Right cardiac atrium (tissue), 5 donors: ENCODE data around the gene DUSP5. TPM values are rescaled to one million over a fixed set of nuclear protein-coding genes. Genes with fewer than 3 reads are reported as not detected.

Source experiments
- ATAC-seq, 2 donors: fragments of 200-7000 bp; cut with Tn5 transposase; one replicate each; pipeline versions ENCODE4 v1.8.0 to v1.9.1; 2020; ENCODE audit warnings: moderate library complexity in 2 of 2, mild to moderate bottlenecking in 1 of 2
- DNase-seq, 3 donors: peaks; one replicate each; pipeline ENCODE4 v3.0.0-alpha.2; 2020
- H3K27ac ChIP-seq: one replicate; pipeline ENCODE4 v1.5.1; 2013; ENCODE audit warnings: mild to moderate bottlenecking, low read length, control low read depth, moderate library complexity
- H3K27me3 ChIP-seq: one replicate; pipeline ENCODE4 v1.6.1; 2013; ENCODE audit not compliant: control insufficient read depth, insufficient read depth
- H3K4me1 ChIP-seq: one replicate; pipeline ENCODE4 v1.6.1; 2013; ENCODE audit warnings: low read length; ENCODE audit not compliant: control insufficient read depth, insufficient read depth
- H3K4me3 ChIP-seq: one replicate; pipeline ENCODE4 v1.5.1; 2013; ENCODE audit warnings: low read length, control low read depth
- H3K9me3 ChIP-seq: one replicate; pipeline ENCODE4 v1.6.1; 2013; ENCODE audit warnings: low read length; ENCODE audit not compliant: control insufficient read depth
- WGBS: extraction: QIAGEN DNeasy Blood & Tissue Kit; methylation state at CpG from one replicate; pipeline ENCODE4 v1.1.7; 2013; 5-methylcytosine and 5-hydroxymethylcytosine counted together
- intact Hi-C, 4 donors: fragments of 100-400 bp; cut with DNase I; formaldehyde crosslinking; loops; one replicate each; pipeline versions ENCODE4 v1.11.0 to v1.14.0; 2022 to 2023
- polyA plus RNA-seq: library from polyadenylated mRNA; stranded (reverse); fragments of 200-250 nt; gene quantifications from one replicate; pipeline ENCODE4 v1.2.3, GENCODE V29; 2013
- total RNA-seq, 4 donors: library from RNA; stranded (reverse); fragmentation: NEBNext Ultra II Directional; extraction: Animal tissue kit (Norgen Biotek cat#: 25700); gene quantifications; one replicate each; pipeline ENCODE4 v1.2.1, GENCODE V29; 2021
- donor health status: healthy with polysubstance abuse.
- donor health status: DM: no; HTN: yes; CAD: no.
- donor health status: DM: no; HTN: no; CAD: no.
- donor health status: DM: no; HTN: yes; CAD: no; lungs with severe emphysema.
- donor health status: DM: yes; HTN: yes; CAD: no.

DUSP5 gene
- total and polyA plus RNA-seq, 5 donors, result 9.8 to 25.6 (median 16.8) TPM

DNA sequence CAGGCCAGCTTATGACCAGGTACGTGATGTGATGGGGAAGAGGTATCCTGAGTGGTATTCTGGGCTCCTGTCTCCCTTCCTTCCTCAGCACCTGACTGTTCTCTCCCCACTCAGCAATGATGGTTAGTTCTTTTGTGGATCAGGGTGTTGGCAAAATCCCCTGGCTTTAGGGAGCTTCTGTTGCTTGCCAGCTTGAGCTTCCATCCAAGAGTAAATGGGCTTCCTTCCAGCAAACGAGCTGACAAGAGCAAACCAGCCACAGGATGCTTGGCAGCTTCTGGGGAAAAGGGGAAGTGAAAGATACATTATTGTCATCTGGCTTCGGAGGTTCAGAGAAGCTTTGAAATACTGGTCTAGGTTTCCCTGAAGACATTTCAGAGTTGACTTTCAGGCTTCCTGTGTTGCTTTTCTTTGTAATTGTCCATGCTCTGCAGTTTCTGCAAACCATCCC, 5.2 kb downstream of the DUSP5 start:
- WGBS, result 7% methylated on average over 3 of the region's 3 CpGs
- ATAC-seq, result peak in 1 of 2 donors; percentile 42
- Histone ChIP-seq H3K4me1 (peaks cover 29% of the 10 kb centered on the region), H3K9me3 (no peaks in the 10 kb centered on the region), H3K27ac (peak overlapping the region; percentile 75), H3K4me3 (no peak overlapping the region), H3K27me3 (no peaks in the 10 kb centered on the region)
- peak; percentile 53 to 65 (median 63) for DNase-seq
- intact Hi-C loops, result no loop called here

- H3K4me1 ChIP-seq, result peaks cover 34% of the 10 kb centered on the region
- DNase-seq (no peak), ATAC-seq (no peak)
- H3K4me3 ChIP-seq, result no peak overlapping the region
- H3K27ac ChIP-seq, result peak overlapping the region; percentile 43
- no peaks in the 10 kb centered on the region for H3K27me3 ChIP-seq
- 35% methylated on average over 4 of the region's 4 CpGs for WGBS
- H3K9me3 ChIP-seq, result no peaks in the 10 kb centered on the region
- intact Hi-C loops, result no loop called here
Measured at GRCh38 chr10:110503528-110504110, 5.9 kb downstream of the DUSP5 start.

- 19% methylated on average over 4 of the region's 4 CpGs for WGBS
- ATAC-seq (peak; percentile 38 to 60), DNase-seq (peak in 1 of 3 donors; percentile 40)
- Histone ChIP-seq H3K4me3 (no peak overlapping the region), H3K27me3 (no peaks in the 10 kb centered on the region), H3K9me3 (no peaks in the 10 kb centered on the region), H3K27ac (peak overlapping the region; percentile 43), H3K4me1 (peaks cover 34% of the 10 kb centered on the region)
- intact Hi-C loops, result no loop called here
Measured at GRCh38 chr10:110504111-110504735, 6.5 kb downstream of the DUSP5 start.

- H3K4me1 ChIP-seq, result peaks cover 37% of the 10 kb centered on the region
- WGBS, result 61% methylated on average over 6 of the region's 6 CpGs
Measured at GRCh38 chr10:110505130-110505770, 7.5 kb downstream of the DUSP5 start.

DNA sequence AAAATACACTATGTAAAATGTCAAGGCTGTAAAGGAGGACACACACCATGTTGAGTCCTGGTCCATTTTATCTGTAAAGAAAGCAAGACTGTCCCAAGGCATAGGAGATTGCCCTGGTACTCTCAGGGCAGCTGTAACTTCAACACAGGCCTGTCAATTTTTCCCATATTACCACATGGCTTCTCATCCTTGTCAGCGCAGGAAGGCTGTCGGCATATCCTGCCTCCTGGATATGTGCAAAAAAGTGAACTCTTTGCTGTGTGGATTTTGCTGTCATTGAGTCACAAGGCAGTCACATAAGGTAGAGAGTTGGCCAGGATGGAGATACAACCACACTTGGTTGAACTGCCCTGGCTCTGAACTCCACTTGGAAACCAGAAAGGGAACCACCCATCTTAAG, 8.7 kb downstream of the DUSP5 start:
- peak overlapping the region; percentile 1 for H3K27ac ChIP-seq
- 72% methylated on average over 2 of the region's 2 CpGs for WGBS
- no peaks in the 10 kb centered on the region for H3K9me3 ChIP-seq
- ATAC-seq (no peak), DNase-seq (no peak)
- peaks cover 31% of the 10 kb centered on the region for H3K4me1 ChIP-seq
- intact Hi-C loops, result no loop called here
- no peak overlapping the region for H3K4me3 ChIP-seq
- no peaks in the 10 kb centered on the region for H3K27me3 ChIP-seq

More at GRCh38 chr10:110505130-110505770, 7.5 kb downstream of the DUSP5 start:
- Histone ChIP-seq H3K9me3 (no peaks in the 10 kb centered on the region), H3K27me3 (no peaks in the 10 kb centered on the region), H3K4me3 (no peak overlapping the region), H3K27ac (peak overlapping the region; percentile 43)
- ATAC-seq (peak in 1 of 2 donors; percentile 6), DNase-seq (no peak)
- intact Hi-C loops, result no loop called here

DNA sequence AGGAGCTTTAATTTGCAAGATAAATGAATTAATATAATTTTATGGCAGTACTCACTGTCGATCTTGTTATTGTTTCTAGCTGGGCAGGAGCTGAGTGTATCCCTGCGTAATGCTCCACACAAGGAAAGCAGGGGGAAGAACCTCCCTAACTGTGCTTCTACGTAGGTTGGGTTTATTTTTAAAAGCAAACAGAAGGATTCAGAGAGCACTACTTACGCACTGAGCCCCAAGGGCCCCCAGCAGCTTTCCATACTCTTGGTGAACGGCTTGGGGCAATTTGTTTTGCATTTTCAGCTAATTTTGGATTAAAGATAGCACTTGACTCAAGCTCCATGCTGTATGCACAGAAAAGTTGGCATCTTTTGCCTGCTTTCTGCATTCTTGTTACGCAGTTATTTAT, 9.6 kb downstream of the DUSP5 start:
- 74% methylated on average over 6 of the region's 6 CpGs for WGBS
- ATAC-seq (no peak), DNase-seq (no peak)
- intact Hi-C loops, result no loop called here
- Histone ChIP-seq H3K27me3 (no peaks in the 10 kb centered on the region), H3K27ac (peak overlapping the region; percentile 36), H3K4me3 (no peak overlapping the region), H3K4me1 (peaks cover 29% of the 10 kb centered on the region), H3K9me3 (no peaks in the 10 kb centered on the region)

GRCh38 chr10:110508159-110508788, 10.6 kb downstream of the DUSP5 start:
- Histone ChIP-seq H3K27me3 (no peaks in the 10 kb centered on the region), H3K9me3 (no peaks in the 10 kb centered on the region), H3K27ac (peak overlapping the region; percentile 93), H3K4me1 (peaks cover 24% of the 10 kb centered on the region), H3K4me3 (no peak overlapping the region)
- intact Hi-C loops, result no loop called here
- ATAC-seq (no peak), DNase-seq (no peak)
- 60% methylated on average over 9 of the region's 9 CpGs for whole genome bisulfite sequencing

GRCh38 chr10:110508806-110509544, 11.3 kb downstream of the DUSP5 start:
- ATAC-seq (peak; percentile 28 to 80), DNase-seq (peak; percentile 55 to 76 (median 75))
- Histone ChIP-seq H3K27ac (peak overlapping the region; percentile 93), H3K4me3 (no peak overlapping the region), H3K4me1 (peaks cover 24% of the 10 kb centered on the region), H3K27me3 (no peaks in the 10 kb centered on the region), H3K9me3 (no peaks in the 10 kb centered on the region)
- 47% methylated on average over 11 of the region's 11 CpGs for WGBS
- intact Hi-C loops, result no loop called here

- whole genome bisulfite sequencing, result 95% methylated on average over 2 of the region's 2 CpGs
- Histone ChIP-seq H3K4me1 (peaks cover 21% of the 10 kb centered on the region), H3K27me3 (no peaks in the 10 kb centered on the region), H3K27ac (peak overlapping the region; percentile 71), H3K4me3 (no peak overlapping the region), H3K9me3 (no peaks in the 10 kb centered on the region)
- DNase-seq (no peak), ATAC-seq (no peak)
- intact Hi-C loops, result no loop called here
Measured at GRCh38 chr10:110509560-110509959, 11.9 kb downstream of the DUSP5 start.

- peak in 1 of 2 donors; percentile 3 for ATAC-seq
- intact Hi-C loops, result no loop called here
- no peaks in the 10 kb centered on the region for H3K9me3 ChIP-seq
- no peaks in the 10 kb centered on the region for H3K27me3 ChIP-seq
- peaks cover 19% of the 10 kb centered on the region for H3K4me1 ChIP-seq
- no peak overlapping the region for H3K27ac ChIP-seq
- 89% methylated on average over 9 of the region's 9 CpGs for WGBS
- no peak overlapping the region for H3K4me3 ChIP-seq
- DNase-seq, result no peak
Measured at GRCh38 chr10:110510086-110510485, 12.4 kb downstream of the DUSP5 start.
